Urinary bladder (tissue), 4 donors: ENCODE results near the gene UNG. TPM values are rescaled to one million over a fixed set of nuclear protein-coding genes. Genes with fewer than 3 reads are reported as not detected.

Experiments
- DNase-seq: peaks from one replicate; pipeline ENCODE4 v3.0.0-alpha.2; 2015; ENCODE audit errors: extremely low spot score
- H3K27ac ChIP-seq: one replicate; pipeline ENCODE4 v1.5.1; 2013; ENCODE audit warnings: low read depth, mild to moderate bottlenecking, moderate library complexity
- H3K36me3 ChIP-seq: one replicate; pipeline ENCODE4 v1.6.1; 2013; ENCODE audit warnings: mild to moderate bottlenecking, moderate library complexity; ENCODE audit not compliant: insufficient read depth
- H3K4me1 ChIP-seq: one replicate; pipeline ENCODE4 v1.6.1; 2013; ENCODE audit warnings: mild to moderate bottlenecking, moderate library complexity; ENCODE audit not compliant: insufficient read depth
- H3K4me3 ChIP-seq: one replicate; pipeline ENCODE4 v1.5.1; 2013; ENCODE audit warnings: low read depth, low read length
- WGBS: extraction: QIAGEN DNeasy Blood & Tissue Kit; methylation state at CpG from one replicate; pipeline ENCODE4 v1.1.7; 2013; 5-methylcytosine and 5-hydroxymethylcytosine counted together
- polyA plus RNA-seq: library from polyadenylated mRNA; stranded (reverse); fragments of 200-250 nt; gene quantifications from one replicate; pipeline ENCODE4 v1.2.3, GENCODE V29; 2013
- total RNA-seq: library from RNA; depleted of rRNA; stranded (reverse); fragments of >200 nt; gene quantifications from one replicate; pipeline ENCODE4 v1.2.3, GENCODE V29; 2014
- donor health status: healthy with polysubstance abuse.
- donor health status: healthy.

The UNG gene
- total and polyA plus RNA-seq, 2 donors = 17.6 to 21.4 TPM

GRCh38 chr12:109065853-109066193 is 31.6 kb upstream of the UNG start:
- WGBS = 76% methylated on average over 1 of the region's 1 CpG

GRCh38 chr12:109069307-109070271 is 27.8 kb upstream of the UNG start:
- no peak for DNase-seq
- no peak overlapping the region for H3K27ac ChIP-seq
- WGBS = 69% methylated on average over 17 of the region's 17 CpGs
- H3K36me3 ChIP-seq = peaks cover 2% of the 10 kb centered on the region
- H3K4me3 ChIP-seq = no peak overlapping the region
- no peaks in the 10 kb centered on the region for H3K4me1 ChIP-seq

More at GRCh38 chr12:109065853-109066193, 31.6 kb upstream of the UNG start:
- Histone ChIP-seq H3K27ac (no peak overlapping the region), H3K4me3 (no peak overlapping the region), H3K36me3 (peaks cover 2% of the 10 kb centered on the region), H3K4me1 (no peaks in the 10 kb centered on the region)
- no peak for DNase-seq

- Histone ChIP-seq H3K36me3 (peaks cover 5% of the 10 kb centered on the region), H3K4me1 (no peaks in the 10 kb centered on the region)
Measured at GRCh38 chr12:109074866-109075265, 22.5 kb upstream of the UNG start.

GRCh38 chr12:109082751-109083150 is 14.6 kb upstream of the UNG start:
- 94% methylated on average over 14 of the region's 14 CpGs for WGBS
- Histone ChIP-seq H3K27ac (no peak overlapping the region), H3K4me3 (no peak overlapping the region), H3K36me3 (peaks cover 11% of the 10 kb centered on the region), H3K4me1 (no peaks in the 10 kb centered on the region)
- DNase-seq = no peak

More at GRCh38 chr12:109074866-109075265, 22.5 kb upstream of the UNG start:
- Histone ChIP-seq H3K27ac (no peak overlapping the region), H3K4me3 (no peak overlapping the region)
- DNase-seq = no peak

GRCh38 chr12:109084425-109084824 is 13.0 kb upstream of the UNG start:
- Histone ChIP-seq H3K4me1 (no peaks in the 10 kb centered on the region), H3K36me3 (peaks cover 8% of the 10 kb centered on the region), H3K27ac (no peak overlapping the region), H3K4me3 (no peak overlapping the region)
- 94% methylated on average over 2 of the region's 2 CpGs for WGBS
- no peak for DNase-seq

- H3K4me1 ChIP-seq = no peaks in the 10 kb centered on the region
- H3K36me3 ChIP-seq = peaks cover 8% of the 10 kb centered on the region
- no peak for DNase-seq
- H3K27ac ChIP-seq = no peak overlapping the region
- H3K4me3 ChIP-seq = no peak overlapping the region
- whole genome bisulfite sequencing = 94% methylated on average over 11 of the region's 11 CpGs
Measured at GRCh38 chr12:109085590-109085989, 11.8 kb upstream of the UNG start.

GRCh38 chr12:109087250-109087649 is 10.1 kb upstream of the UNG start:
- no peak overlapping the region for H3K27ac ChIP-seq
- H3K4me1 ChIP-seq = no peaks in the 10 kb centered on the region
- WGBS = 77% methylated on average over 5 of the region's 5 CpGs
- DNase-seq = no peak
- H3K4me3 ChIP-seq = no peak overlapping the region
- peaks cover 8% of the 10 kb centered on the region for H3K36me3 ChIP-seq

- no peak for DNase-seq
- H3K36me3 ChIP-seq = peaks cover 4% of the 10 kb centered on the region
- H3K27ac ChIP-seq = no peak overlapping the region
- no peak overlapping the region for H3K4me3 ChIP-seq
- H3K4me1 ChIP-seq = no peaks in the 10 kb centered on the region
- 58% methylated on average over 6 of the region's 6 CpGs for WGBS
Measured at GRCh38 chr12:109088818-109089217, 8.6 kb upstream of the UNG start.

GRCh38 chr12:109089683-109090082 is 7.7 kb upstream of the UNG start:
- Histone ChIP-seq H3K36me3 (peaks cover 4% of the 10 kb centered on the region), H3K4me1 (no peaks in the 10 kb centered on the region), H3K4me3 (no peak overlapping the region), H3K27ac (no peak overlapping the region)
- DNase-seq = no peak
- 86% methylated on average over 7 of the region's 7 CpGs for WGBS

- WGBS = 57% methylated on average over 6 of the region's 6 CpGs
- no peaks in the 10 kb centered on the region for H3K36me3 ChIP-seq
- no peak overlapping the region for H3K27ac ChIP-seq
- DNase-seq = no peak
- peak overlapping the region; percentile 33 for H3K4me3 ChIP-seq
- H3K4me1 ChIP-seq = no peaks in the 10 kb centered on the region
Measured at GRCh38 chr12:109092497-109093021, 4.8 kb upstream of the UNG start.

GRCh38 chr12:109093022-109093918 is 4.1 kb upstream of the UNG start, which contains the start of gene ALKBH2:
TSS of gene ALKBH2 (minus strand) at chr12:109093472. CDS start at chr12:109092786, 686 bp downstream.
- WGBS = 7% methylated on average over 45 of the region's 45 CpGs
- no peaks in the 10 kb centered on the region for H3K36me3 ChIP-seq
- no peak within 1 kb of the TSS for H3K27ac ChIP-seq
- peak; percentile 83 for DNase-seq
- H3K4me1 ChIP-seq = no peaks in the 10 kb centered on the region
- peak within 1 kb of the TSS; percentile 33 for H3K4me3 ChIP-seq

- no peak for DNase-seq
- Histone ChIP-seq H3K27ac (no peak overlapping the region), H3K4me3 (no peak overlapping the region), H3K36me3 (no peaks in the 10 kb centered on the region), H3K4me1 (no peaks in the 10 kb centered on the region)
- 25% methylated on average over 11 of the region's 11 CpGs for WGBS
Measured at GRCh38 chr12:109097140-109097434, 310 bp upstream of the UNG start.

GRCh38 chr12:109098183-109098604 is 797 bp downstream of the UNG start:
- DNase-seq = no peak
- under 1% methylated on average over 32 of the region's 32 CpGs for WGBS
- H3K4me3 ChIP-seq = peak overlapping the region; percentile 88
- H3K4me1 ChIP-seq = no peaks in the 10 kb centered on the region
- no peaks in the 10 kb centered on the region for H3K36me3 ChIP-seq
- peak overlapping the region; percentile 92 for H3K27ac ChIP-seq
